ENCODE results near the gene FTSJ1. TPM values are rescaled to one million over a fixed set of nuclear protein-coding genes. Genes with fewer than 3 reads are reported as not detected.

Gene FTSJ1
- total and polyA plus RNA-seq, 2 of the 8 experiments (the other 6 are each of a cell fraction or from before 2014, with no cell fraction given) = 62.4 to 80.4 TPM

DNA sequence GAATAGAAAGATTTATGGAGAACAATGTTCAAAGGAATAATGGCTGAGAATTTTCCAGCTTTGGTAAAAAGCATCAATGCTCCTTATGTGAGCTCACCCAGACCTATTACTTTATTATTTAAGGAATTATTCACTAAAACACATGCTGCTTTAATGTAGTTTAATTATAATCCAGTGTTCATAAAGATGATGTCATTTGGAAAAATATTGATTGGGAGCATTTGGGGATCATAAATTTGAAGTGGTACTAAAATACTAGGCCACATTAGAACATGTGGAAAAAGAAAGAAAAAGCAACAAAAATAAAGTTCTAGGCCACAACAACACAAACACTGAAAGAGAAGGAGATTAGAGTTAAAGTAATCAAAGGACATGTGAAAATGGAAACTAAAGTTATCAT is 25.9 kb upstream of the FTSJ1 start (continued):
- TF ChIP-seq, protein P1, sequence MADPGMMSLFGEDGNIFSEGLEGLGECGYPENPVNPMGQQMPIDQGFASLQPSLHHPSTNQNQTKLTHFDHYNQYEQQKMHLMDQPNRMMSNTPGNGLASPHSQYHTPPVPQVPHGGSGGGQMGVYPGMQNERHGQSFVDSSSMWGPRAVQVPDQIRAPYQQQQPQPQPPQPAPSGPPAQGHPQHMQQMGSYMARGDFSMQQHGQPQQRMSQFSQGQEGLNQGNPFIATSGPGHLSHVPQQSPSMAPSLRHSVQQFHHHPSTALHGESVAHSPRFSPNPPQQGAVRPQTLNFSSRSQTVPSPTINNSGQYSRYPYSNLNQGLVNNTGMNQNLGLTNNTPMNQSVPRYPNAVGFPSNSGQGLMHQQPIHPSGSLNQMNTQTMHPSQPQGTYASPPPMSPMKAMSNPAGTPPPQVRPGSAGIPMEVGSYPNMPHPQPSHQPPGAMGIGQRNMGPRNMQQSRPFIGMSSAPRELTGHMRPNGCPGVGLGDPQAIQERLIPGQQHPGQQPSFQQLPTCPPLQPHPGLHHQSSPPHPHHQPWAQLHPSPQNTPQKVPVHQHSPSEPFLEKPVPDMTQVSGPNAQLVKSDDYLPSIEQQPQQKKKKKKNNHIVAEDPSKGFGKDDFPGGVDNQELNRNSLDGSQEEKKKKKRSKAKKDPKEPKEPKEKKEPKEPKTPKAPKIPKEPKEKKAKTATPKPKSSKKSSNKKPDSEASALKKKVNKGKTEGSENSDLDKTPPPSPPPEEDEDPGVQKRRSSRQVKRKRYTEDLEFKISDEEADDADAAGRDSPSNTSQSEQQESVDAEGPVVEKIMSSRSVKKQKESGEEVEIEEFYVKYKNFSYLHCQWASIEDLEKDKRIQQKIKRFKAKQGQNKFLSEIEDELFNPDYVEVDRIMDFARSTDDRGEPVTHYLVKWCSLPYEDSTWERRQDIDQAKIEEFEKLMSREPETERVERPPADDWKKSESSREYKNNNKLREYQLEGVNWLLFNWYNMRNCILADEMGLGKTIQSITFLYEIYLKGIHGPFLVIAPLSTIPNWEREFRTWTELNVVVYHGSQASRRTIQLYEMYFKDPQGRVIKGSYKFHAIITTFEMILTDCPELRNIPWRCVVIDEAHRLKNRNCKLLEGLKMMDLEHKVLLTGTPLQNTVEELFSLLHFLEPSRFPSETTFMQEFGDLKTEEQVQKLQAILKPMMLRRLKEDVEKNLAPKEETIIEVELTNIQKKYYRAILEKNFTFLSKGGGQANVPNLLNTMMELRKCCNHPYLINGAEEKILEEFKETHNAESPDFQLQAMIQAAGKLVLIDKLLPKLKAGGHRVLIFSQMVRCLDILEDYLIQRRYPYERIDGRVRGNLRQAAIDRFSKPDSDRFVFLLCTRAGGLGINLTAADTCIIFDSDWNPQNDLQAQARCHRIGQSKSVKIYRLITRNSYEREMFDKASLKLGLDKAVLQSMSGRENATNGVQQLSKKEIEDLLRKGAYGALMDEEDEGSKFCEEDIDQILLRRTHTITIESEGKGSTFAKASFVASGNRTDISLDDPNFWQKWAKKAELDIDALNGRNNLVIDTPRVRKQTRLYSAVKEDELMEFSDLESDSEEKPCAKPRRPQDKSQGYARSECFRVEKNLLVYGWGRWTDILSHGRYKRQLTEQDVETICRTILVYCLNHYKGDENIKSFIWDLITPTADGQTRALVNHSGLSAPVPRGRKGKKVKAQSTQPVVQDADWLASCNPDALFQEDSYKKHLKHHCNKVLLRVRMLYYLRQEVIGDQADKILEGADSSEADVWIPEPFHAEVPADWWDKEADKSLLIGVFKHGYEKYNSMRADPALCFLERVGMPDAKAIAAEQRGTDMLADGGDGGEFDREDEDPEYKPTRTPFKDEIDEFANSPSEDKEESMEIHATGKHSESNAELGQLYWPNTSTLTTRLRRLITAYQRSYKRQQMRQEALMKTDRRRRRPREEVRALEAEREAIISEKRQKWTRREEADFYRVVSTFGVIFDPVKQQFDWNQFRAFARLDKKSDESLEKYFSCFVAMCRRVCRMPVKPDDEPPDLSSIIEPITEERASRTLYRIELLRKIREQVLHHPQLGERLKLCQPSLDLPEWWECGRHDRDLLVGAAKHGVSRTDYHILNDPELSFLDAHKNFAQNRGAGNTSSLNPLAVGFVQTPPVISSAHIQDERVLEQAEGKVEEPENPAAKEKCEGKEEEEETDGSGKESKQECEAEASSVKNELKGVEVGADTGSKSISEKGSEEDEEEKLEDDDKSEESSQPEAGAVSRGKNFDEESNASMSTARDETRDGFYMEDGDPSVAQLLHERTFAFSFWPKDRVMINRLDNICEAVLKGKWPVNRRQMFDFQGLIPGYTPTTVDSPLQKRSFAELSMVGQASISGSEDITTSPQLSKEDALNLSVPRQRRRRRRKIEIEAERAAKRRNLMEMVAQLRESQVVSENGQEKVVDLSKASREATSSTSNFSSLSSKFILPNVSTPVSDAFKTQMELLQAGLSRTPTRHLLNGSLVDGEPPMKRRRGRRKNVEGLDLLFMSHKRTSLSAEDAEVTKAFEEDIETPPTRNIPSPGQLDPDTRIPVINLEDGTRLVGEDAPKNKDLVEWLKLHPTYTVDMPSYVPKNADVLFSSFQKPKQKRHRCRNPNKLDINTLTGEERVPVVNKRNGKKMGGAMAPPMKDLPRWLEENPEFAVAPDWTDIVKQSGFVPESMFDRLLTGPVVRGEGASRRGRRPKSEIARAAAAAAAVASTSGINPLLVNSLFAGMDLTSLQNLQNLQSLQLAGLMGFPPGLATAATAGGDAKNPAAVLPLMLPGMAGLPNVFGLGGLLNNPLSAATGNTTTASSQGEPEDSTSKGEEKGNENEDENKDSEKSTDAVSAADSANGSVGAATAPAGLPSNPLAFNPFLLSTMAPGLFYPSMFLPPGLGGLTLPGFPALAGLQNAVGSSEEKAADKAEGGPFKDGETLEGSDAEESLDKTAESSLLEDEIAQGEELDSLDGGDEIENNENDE (IDR thresholded peaks at IDR 0.05; ENCODE audit: insufficient replicate concordance, low read length) = no peak
- TF ChIP-seq SP1 (IDR thresholded peaks at IDR 0.05; ENCODE audit: low read depth, low read length) (no peak), JUN (IDR thresholded peaks at IDR 0.05; ENCODE audit: low read depth, low read length) (no peak), SP4 (IDR thresholded peaks at IDR 0.05; ENCODE audit: low read length) (no peak), TCF12 (IDR thresholded peaks at IDR 0.05; ENCODE audit: low read depth, low read length) (no peak)
- TF ChIP-seq, protein P2, sequence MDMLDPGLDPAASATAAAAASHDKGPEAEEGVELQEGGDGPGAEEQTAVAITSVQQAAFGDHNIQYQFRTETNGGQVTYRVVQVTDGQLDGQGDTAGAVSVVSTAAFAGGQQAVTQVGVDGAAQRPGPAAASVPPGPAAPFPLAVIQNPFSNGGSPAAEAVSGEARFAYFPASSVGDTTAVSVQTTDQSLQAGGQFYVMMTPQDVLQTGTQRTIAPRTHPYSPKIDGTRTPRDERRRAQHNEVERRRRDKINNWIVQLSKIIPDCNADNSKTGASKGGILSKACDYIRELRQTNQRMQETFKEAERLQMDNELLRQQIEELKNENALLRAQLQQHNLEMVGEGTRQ (IDR thresholded peaks at IDR 0.05; ENCODE audit: low read length) = no peak

Measured in H1 (cell line).